Neural crest cell (in vitro differentiated cells): Measurements from ENCODE around the gene BCAR1. TPM values are rescaled to one million over a fixed set of nuclear protein-coding genes. Genes with fewer than 3 reads are reported as not detected.

Experiments
- DNase-seq: peaks from one replicate; pipeline ENCODE4 v3.0.0; 2021; ENCODE audit warnings: low read depth, mixed read lengths, low spot score
- H3K27ac Mint-ChIP-seq: one replicate; pipeline ENCODE4 v1.8.0; 2021; ENCODE audit warnings: mild to moderate bottlenecking, mixed read lengths; ENCODE audit not compliant: unreplicated experiment
- H3K27me3 Mint-ChIP-seq: 2 replicates; pipeline ENCODE4 v1.8.0; 2021; ENCODE audit warnings: low read depth, mild to moderate bottlenecking, mixed read lengths
- H3K36me3 Mint-ChIP-seq: 2 replicates; pipeline ENCODE4 v1.8.0; 2021; ENCODE audit warnings: low read depth, mild to moderate bottlenecking, mixed read lengths
- H3K4me1 Mint-ChIP-seq: 2 replicates; pipeline ENCODE4 v1.8.0; 2021; ENCODE audit warnings: mixed read lengths
- H3K4me3 Mint-ChIP-seq: one replicate; pipeline ENCODE4 v1.8.0; 2021; ENCODE audit warnings: mild to moderate bottlenecking, mixed read lengths
- H3K9me3 Mint-ChIP-seq: 2 replicates; pipeline ENCODE4 v1.8.0; 2021; ENCODE audit warnings: mixed read lengths
- total RNA-seq: library from RNA; stranded (reverse); gene quantifications from 2 replicates; pipeline ENCODE4 v1.2.1, GENCODE V29; 2021
- TF ChIP-seq, protein P1 (sequence below): fragments of 200-600 bp; sonication (generic); conservative IDR thresholded peaks from 2 replicates; pipeline ENCODE4 v1.5.0; 2021; ENCODE audit warnings: antibody characterized with exemption, mild to moderate bottlenecking

The BCAR1 gene
- total RNA-seq, 1 donor from 2014 or later, result 63.8 TPM

GRCh38 chr16:75267631-75268264 is 16.3 kb upstream of the BCAR1 start:
- Mint-ChIP-seq H3K27me3 (no peaks in the 10 kb centered on the region), H3K4me3 (peak overlapping the region; percentile 31), H3K9me3 (no peaks in the 10 kb centered on the region), H3K27ac (no peak overlapping the region), H3K4me1 (peaks cover 38% of the 10 kb centered on the region), H3K36me3 (no peaks in the 10 kb centered on the region)
- TF ChIP-seq, protein P1, sequence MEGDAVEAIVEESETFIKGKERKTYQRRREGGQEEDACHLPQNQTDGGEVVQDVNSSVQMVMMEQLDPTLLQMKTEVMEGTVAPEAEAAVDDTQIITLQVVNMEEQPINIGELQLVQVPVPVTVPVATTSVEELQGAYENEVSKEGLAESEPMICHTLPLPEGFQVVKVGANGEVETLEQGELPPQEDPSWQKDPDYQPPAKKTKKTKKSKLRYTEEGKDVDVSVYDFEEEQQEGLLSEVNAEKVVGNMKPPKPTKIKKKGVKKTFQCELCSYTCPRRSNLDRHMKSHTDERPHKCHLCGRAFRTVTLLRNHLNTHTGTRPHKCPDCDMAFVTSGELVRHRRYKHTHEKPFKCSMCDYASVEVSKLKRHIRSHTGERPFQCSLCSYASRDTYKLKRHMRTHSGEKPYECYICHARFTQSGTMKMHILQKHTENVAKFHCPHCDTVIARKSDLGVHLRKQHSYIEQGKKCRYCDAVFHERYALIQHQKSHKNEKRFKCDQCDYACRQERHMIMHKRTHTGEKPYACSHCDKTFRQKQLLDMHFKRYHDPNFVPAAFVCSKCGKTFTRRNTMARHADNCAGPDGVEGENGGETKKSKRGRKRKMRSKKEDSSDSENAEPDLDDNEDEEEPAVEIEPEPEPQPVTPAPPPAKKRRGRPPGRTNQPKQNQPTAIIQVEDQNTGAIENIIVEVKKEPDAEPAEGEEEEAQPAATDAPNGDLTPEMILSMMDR, result no peak
- no peak for DNase-seq

- Mint-ChIP-seq H3K4me1 (peaks cover 37% of the 10 kb centered on the region), H3K4me3 (peak overlapping the region; percentile 92), H3K27ac (peak overlapping the region; percentile 99), H3K36me3 (no peaks in the 10 kb centered on the region), H3K27me3 (no peaks in the 10 kb centered on the region), H3K9me3 (no peaks in the 10 kb centered on the region)
- TF ChIP-seq, protein P1, result no peak
- DNase-seq, result no peak
These were observed 15.6 kb upstream of the BCAR1 start for GRCh38 chr16:75266738-75267630.

GRCh38 chr16:75265911-75266701 is 14.7 kb upstream of the BCAR1 start:
- H3K27ac Mint-ChIP-seq, result peak overlapping the region; percentile 99
- H3K27me3 Mint-ChIP-seq, result no peaks in the 10 kb centered on the region
- DNase-seq, result peak; percentile 88
- TF ChIP-seq, protein P1, result no peak
- H3K4me1 Mint-ChIP-seq, result peaks cover 32% of the 10 kb centered on the region
- H3K9me3 Mint-ChIP-seq, result no peaks in the 10 kb centered on the region
- H3K4me3 Mint-ChIP-seq, result peak overlapping the region; percentile 92
- H3K36me3 Mint-ChIP-seq, result no peaks in the 10 kb centered on the region

DNA sequence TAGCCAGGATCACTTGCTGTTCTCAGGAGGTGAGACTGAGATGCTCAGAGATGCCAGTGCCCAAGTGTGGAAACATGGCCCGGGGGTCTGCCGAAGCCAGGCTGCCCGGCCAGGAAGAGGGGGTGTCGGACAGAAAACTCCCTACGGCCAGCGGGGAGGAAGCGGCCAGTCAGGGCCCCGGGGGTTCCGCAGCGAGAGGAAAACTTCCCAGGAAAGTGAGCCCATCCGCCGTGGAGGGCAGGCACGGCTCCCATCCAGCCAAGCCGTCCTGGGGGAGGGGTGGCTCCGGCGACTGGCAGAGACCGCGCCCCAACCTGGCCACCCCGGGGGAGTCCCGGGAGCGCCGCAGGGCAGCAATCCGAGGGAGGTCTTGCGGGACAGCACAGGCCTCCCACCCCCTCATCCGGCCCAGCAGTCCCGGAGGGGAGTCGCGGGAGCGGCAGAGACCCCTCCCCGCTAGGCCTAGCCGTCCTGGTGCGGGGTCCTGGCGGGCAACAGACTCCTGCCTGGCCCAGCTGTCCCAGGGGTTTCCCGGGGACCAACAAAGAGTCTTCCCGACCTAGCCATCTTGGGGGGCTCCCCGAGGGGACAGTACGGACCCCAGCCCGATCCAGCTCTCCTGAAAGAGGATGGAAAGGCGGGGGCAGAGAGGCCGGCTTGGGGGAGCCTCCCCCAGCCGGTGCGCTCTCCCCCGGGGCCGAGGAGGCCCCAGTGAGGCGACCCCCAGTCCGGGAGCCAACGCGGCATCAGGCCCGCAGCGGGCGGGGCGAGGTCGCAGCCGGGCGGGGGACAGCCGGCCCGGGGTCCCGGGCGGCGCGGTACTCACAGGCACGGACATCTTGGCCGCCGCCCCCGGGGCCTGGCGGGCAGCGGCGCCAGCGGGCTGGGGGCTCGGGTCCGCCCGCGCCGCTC is 13.8 kb upstream of the BCAR1 start:
- Mint-ChIP-seq H3K4me3 (peak overlapping the region; percentile 91), H3K9me3 (no peaks in the 10 kb centered on the region), H3K36me3 (no peaks in the 10 kb centered on the region), H3K27me3 (no peaks in the 10 kb centered on the region), H3K4me1 (peaks cover 38% of the 10 kb centered on the region), H3K27ac (no peak overlapping the region)
- DNase-seq, result no peak
- TF ChIP-seq, protein P1, result no peak
